Pons (tissue), 1 donor: Measurements from ENCODE around the gene BLZF1.
"Not testable (repeated sequence)": the region's sequence is repeated elsewhere in the genome, so short reads cannot be mapped to it uniquely, and the experiment has no call there.

Source experiments
- DNase-seq: peaks from one replicate; pipeline ENCODE4 v3.0.0-alpha.2; 2016; ENCODE audit warnings: low spot score

BLZF1 gene

GRCh38 chr1:169367686-169368405 is at the start of gene BLZF1, which contains the start of gene NME7:
BLZF1 (plus strand) TSS chr1:169368195; CDS start chr1:169369523, 1,328 bp downstream.
NME7 (minus strand) TSS chr1:169367797; CDS start chr1:169367710, 87 bp downstream.
- DNase-seq = peak; percentile 98

- DNase-seq = no peak
Observed at GRCh38 chr1:169318536-169319244, 49.3 kb upstream of the BLZF1 start.

- no peak for DNase-seq
Observed at GRCh38 chr1:169321539-169321938, 46.5 kb upstream of the BLZF1 start.

- DNase-seq = no peak
Observed at GRCh38 chr1:169322138-169322537, 45.9 kb upstream of the BLZF1 start.

- DNase-seq = no peak
Observed at GRCh38 chr1:169325117-169325516, 42.9 kb upstream of the BLZF1 start.

- no peak for DNase-seq
Observed at GRCh38 chr1:169326261-169326955, 41.6 kb upstream of the BLZF1 start.

GRCh38 chr1:169326956-169327268 is 41.1 kb upstream of the BLZF1 start:
- DNase-seq = no peak

GRCh38 chr1:169327875-169328274 is 40.1 kb upstream of the BLZF1 start:
- no peak for DNase-seq

GRCh38 chr1:169329383-169329782 is 38.6 kb upstream of the BLZF1 start:
- no peak for DNase-seq

- DNase-seq = no peak
Observed at GRCh38 chr1:169330927-169331326, 37.1 kb upstream of the BLZF1 start.

GRCh38 chr1:169334727-169335126 is 33.3 kb upstream of the BLZF1 start:
- DNase-seq = not testable (repeated sequence)

- not testable (repeated sequence) for DNase-seq
Observed at GRCh38 chr1:169336947-169337715, 30.9 kb upstream of the BLZF1 start.

GRCh38 chr1:169338617-169339016 is 29.4 kb upstream of the BLZF1 start:
- no peak for DNase-seq

GRCh38 chr1:169339773-169340172 is 28.2 kb upstream of the BLZF1 start:
- no peak for DNase-seq

- DNase-seq = no peak
Observed at GRCh38 chr1:169340882-169341281, 27.1 kb upstream of the BLZF1 start.

- not testable (repeated sequence) for DNase-seq
Observed at GRCh38 chr1:169342096-169342495, 25.9 kb upstream of the BLZF1 start.

- DNase-seq = no peak
Observed at GRCh38 chr1:169345511-169345910, 22.5 kb upstream of the BLZF1 start.

- DNase-seq = no peak
Observed at GRCh38 chr1:169346036-169346589, 21.9 kb upstream of the BLZF1 start.

- no peak for DNase-seq
Observed at GRCh38 chr1:169347688-169348382, 20.2 kb upstream of the BLZF1 start.

GRCh38 chr1:169348383-169349036 is 19.5 kb upstream of the BLZF1 start:
- DNase-seq = peak; percentile 78

- DNase-seq = no peak
Observed at GRCh38 chr1:169360415-169360814, 7.6 kb upstream of the BLZF1 start.
